NK-92 treated with Interleukin-12 subunit alpha and Interleukin-12 subunit beta, amount 100 ng/mL, for 24 hours (cell line): ENCODE measurements around the gene TMEM38A.
A peak's percentile ranks its signal among the peaks of the same experiment; 100 is the strongest.
"Not testable (repeated sequence)": the region's sequence is repeated elsewhere in the genome, so short reads cannot be mapped to it uniquely, and the experiment has no call there.

Source experiments
- DNase-seq: peaks from one replicate; lab custom pipeline; 2025; lab: John Stamatoyannopoulos, UW

Gene TMEM38A

GRCh38 chr19:16638666-16639065 lies 22.3 kb upstream of the TMEM38A start:
- DNase-seq, result no peak

- no peak for DNase-seq
These were observed 20.0 kb upstream of the TMEM38A start for GRCh38 chr19:16640951-16641350.

- DNase-seq, result no peak
These were observed 19.2 kb upstream of the TMEM38A start for GRCh38 chr19:16641695-16642094.

- DNase-seq, result no peak
These were observed 15.8 kb upstream of the TMEM38A start for GRCh38 chr19:16645140-16645539.

GRCh38 chr19:16649734-16650133 lies 11.2 kb upstream of the TMEM38A start:
- DNase-seq, result no peak

GRCh38 chr19:16650821-16651220 lies 10.1 kb upstream of the TMEM38A start:
- DNase-seq, result no peak

GRCh38 chr19:16651421-16652188 lies 9.3 kb upstream of the TMEM38A start:
- DNase-seq, result not testable (repeated sequence)

- no peak for DNase-seq
These were observed 8.1 kb upstream of the TMEM38A start for GRCh38 chr19:16652854-16653253.

GRCh38 chr19:16654140-16654539 lies 6.8 kb upstream of the TMEM38A start:
- DNase-seq, result no peak

GRCh38 chr19:16654627-16655026 lies 6.3 kb upstream of the TMEM38A start:
- DNase-seq, result no peak

GRCh38 chr19:16655727-16656126 lies 5.2 kb upstream of the TMEM38A start:
- no peak for DNase-seq

GRCh38 chr19:16657384-16657783 lies 3.6 kb upstream of the TMEM38A start:
- DNase-seq, result no peak

- no peak for DNase-seq
These were observed 1.5 kb upstream of the TMEM38A start for GRCh38 chr19:16659464-16659831.

- peak; percentile 98 for DNase-seq
These were observed 869 bp upstream of the TMEM38A start, which contains the start of gene SMIM7 for GRCh38 chr19:16659832-16660708. TSS of gene SMIM7 (minus strand) at chr19:16660144. CDS start at chr19:16660110, 34 bp downstream.

- DNase-seq, result no peak
These were observed 618 bp downstream of the TMEM38A start for GRCh38 chr19:16661480-16662034.

- no peak for DNase-seq
These were observed 7.2 kb downstream of the TMEM38A start for GRCh38 chr19:16668176-16668575.

- not testable (repeated sequence) for DNase-seq
These were observed 7.8 kb downstream of the TMEM38A start for GRCh38 chr19:16668702-16669101.

- DNase-seq, result no peak
These were observed 9.4 kb downstream of the TMEM38A start for GRCh38 chr19:16670291-16670690.

- no peak for DNase-seq
These were observed 10.8 kb downstream of the TMEM38A start for GRCh38 chr19:16671652-16672274.

GRCh38 chr19:16673231-16673630 lies 12.3 kb downstream of the TMEM38A start:
- DNase-seq, result no peak

GRCh38 chr19:16673839-16674238 lies 12.9 kb downstream of the TMEM38A start:
- not testable (repeated sequence) for DNase-seq

GRCh38 chr19:16676101-16676798 lies 15.3 kb downstream of the TMEM38A start:
- DNase-seq, result no peak
